Liver (tissue), 9 donors: Measurements from ENCODE around the gene DHPS. TPM values are rescaled to one million over a fixed set of nuclear protein-coding genes. Genes with fewer than 3 reads are reported as not detected.
A peak's percentile ranks its signal among the peaks of the same experiment; 100 is the strongest.

Experiments
- DNase-seq: peaks from one replicate; pipeline ENCODE4 v3.0.0-alpha.2; 2017; ENCODE audit warnings: low spot score
- H3K27ac ChIP-seq, 2 donors: one replicate each; pipeline ENCODE4 v1.7.0; 2013; ENCODE audit warnings: inconsistent platforms in 2 of 2, low read length in 2 of 2, control low read depth in 1 of 2, low read depth in 1 of 2, mild to moderate bottlenecking in 1 of 2
- H3K27me3 ChIP-seq, 4 donors: one replicate each; pipeline versions ENCODE4 v1.6.1 to v1.7.0; 2013; ENCODE audit warnings: low read length in 3 of 4, inconsistent platforms in 1 of 4, mild to moderate bottlenecking in 1 of 4, moderate library complexity in 1 of 4; ENCODE audit not compliant: control insufficient read depth in 4 of 4, insufficient read depth in 4 of 4
- H3K36me3 ChIP-seq, 4 donors: one replicate each; pipeline versions ENCODE4 v1.6.1 to v1.7.0; 2013; ENCODE audit warnings: low read length in 3 of 4, mild to moderate bottlenecking in 3 of 4, low read depth in 1 of 4, moderate library complexity in 1 of 4; ENCODE audit not compliant: control insufficient read depth in 4 of 4, insufficient read depth in 3 of 4
- H3K4me1 ChIP-seq, 4 donors: one replicate each; pipeline versions ENCODE4 v1.6.1 to v1.7.0; 2013; ENCODE audit warnings: low read length in 3 of 4, mild to moderate bottlenecking in 3 of 4, moderate library complexity in 1 of 4; ENCODE audit not compliant: control insufficient read depth in 4 of 4, insufficient read depth in 4 of 4
- H3K4me3 ChIP-seq, 3 donors: one replicate each; pipeline versions ENCODE4 v1.6.1 to v1.7.0; 2013; ENCODE audit warnings: low read length in 3 of 3, control low read depth in 1 of 3, low read depth in 1 of 3, mild to moderate bottlenecking in 1 of 3
- H3K9ac ChIP-seq, 2 donors: one replicate each; pipeline ENCODE4 v1.7.0; 2013; ENCODE audit warnings: low read length in 2 of 2, mild to moderate bottlenecking in 2 of 2, moderate library complexity in 2 of 2, control low read depth in 1 of 2, low read depth in 1 of 2
- H3K9me3 ChIP-seq, 4 donors: one replicate each; pipeline versions ENCODE4 v1.6.1 to v1.7.0; 2013; ENCODE audit warnings: low read length in 3 of 4; ENCODE audit not compliant: control insufficient read depth in 4 of 4
- ATF3 ChIP-seq: IDR thresholded peaks from 2 replicates; pipeline ENCODE4 v1.6.1; 2016; ENCODE audit warnings: antibody characterized with exemption
- CTCF ChIP-seq: fragments of 150-350 bp; IDR thresholded peaks from 2 replicates; pipeline ENCODE4 v1.5.1; 2017; ENCODE audit warnings: improper control_type of control experiment, low read depth, low read length; ENCODE audit not compliant: missing input control
- EGR1 ChIP-seq, 2 donors: IDR thresholded peaks; 2 replicates each; pipeline ENCODE4 v1.6.1; 2016 to 2018; ENCODE audit warnings: antibody characterized with exemption in 2 of 2, low read depth in 2 of 2
- FOXA1 ChIP-seq: IDR thresholded peaks from 2 replicates; pipeline ENCODE4 v1.6.1; 2016; ENCODE audit warnings: antibody characterized with exemption
- FOXA2 ChIP-seq: IDR thresholded peaks from 2 replicates; pipeline ENCODE4 v1.6.1; 2016; ENCODE audit warnings: antibody characterized with exemption
- HNF4A ChIP-seq, 2 donors: conservative IDR thresholded peaks; 2 replicates each; pipeline ENCODE4 v1.6.1; 2016; ENCODE audit warnings: antibody characterized with exemption in 2 of 2, mild to moderate bottlenecking in 2 of 2
- NR2F2 ChIP-seq: IDR thresholded peaks from 2 replicates; pipeline ENCODE4 v1.6.1; 2016; ENCODE audit warnings: antibody characterized with exemption
- REST ChIP-seq: IDR thresholded peaks from 2 replicates; pipeline ENCODE4 v1.6.1; 2016; ENCODE audit warnings: antibody characterized with exemption, mild to moderate bottlenecking
- RXRA ChIP-seq, 2 donors: IDR thresholded peaks; 2 replicates each; pipeline ENCODE4 v1.6.1; 2017 to 2018; ENCODE audit warnings: antibody characterized with exemption in 2 of 2, mild to moderate bottlenecking in 1 of 2
- SP1 ChIP-seq: IDR thresholded peaks from 2 replicates; pipeline ENCODE4 v1.6.1; 2018; ENCODE audit warnings: antibody characterized with exemption, mild to moderate bottlenecking
- TAF1 ChIP-seq: conservative IDR thresholded peaks from 2 replicates; pipeline ENCODE4 v1.6.1; 2016; ENCODE audit warnings: antibody characterized with exemption, mild to moderate bottlenecking
- YY1 ChIP-seq: IDR thresholded peaks from 2 replicates; pipeline ENCODE4 v1.6.1; 2016; ENCODE audit warnings: antibody characterized with exemption, mild to moderate bottlenecking
- ZBTB33 ChIP-seq: IDR thresholded peaks from 2 replicates; pipeline ENCODE4 v1.6.1; 2016; ENCODE audit warnings: antibody characterized with exemption
- WGBS: extraction: QIAGEN DNeasy Blood & Tissue Kit; methylation state at CpG from one replicate; pipeline ENCODE4 v1.1.7; 2013; 5-methylcytosine and 5-hydroxymethylcytosine counted together
- polyA plus RNA-seq, 2 donors: library from polyadenylated mRNA; stranded (reverse) in 1 of 2; unstranded in 1 of 2; fragments of 200-250 nt in 1 of 2; fragments of >200 nt in 1 of 2; fragmentation: Nextera tagmentation in 1 of 2; extraction: Ambion mirVana in 1 of 2; gene quantifications; one replicate each; pipeline versions ENCODE4 v1.2.1 to v1.2.3, GENCODE V29; 2013 to 2015
- total RNA-seq, 2 donors: library from RNA; depleted of rRNA; stranded (reverse); fragments of >200 nt; gene quantifications; one replicate each; pipeline ENCODE4 v1.2.3, GENCODE V29; 2014
- donor health status: healthy.
- donor health status: healthy.
- donor health status: healthy.
- donor health status: healthy.
- donor health status: healthy.

DHPS gene
- total and polyA plus RNA-seq, 4 donors: 29.1 to 53.9 (median 42.6) TPM

- TF ChIP-seq ZBTB33: no peak
- TF ChIP-seq SP1: no peak
- TF ChIP-seq TAF1: no peak
- no peak for TF ChIP-seq YY1
Measured at GRCh38 chr19:12672744-12673143, 8.9 kb downstream of the DHPS start (continued).

GRCh38 chr19:12670159-12670928 lies 11.3 kb downstream of the DHPS start:
- TF ChIP-seq CTCF (no peak), FOXA1 (no peak), HNF4A (conservative IDR thresholded peaks at IDR 0.05) (no peak), ATF3 (no peak), FOXA2 (no peak), REST (no peak), TAF1 (no peak), EGR1 (IDR thresholded peaks at IDR 0.05; ENCODE audit: low read depth in 2 of 2) (no peak), RXRA (IDR thresholded peaks at IDR 0.05) (no peak), NR2F2 (no peak)
- no peaks in the 10 kb centered on the region for H3K9me3 ChIP-seq
- peaks cover 17 to 45% (median 40%) of the 10 kb centered on the region in 4 donors for H3K4me1 ChIP-seq
- H3K27me3 ChIP-seq: no peaks in the 10 kb centered on the region
- peak overlapping the region in 1 of 2 donors; percentile 96 for H3K27ac ChIP-seq
- peak overlapping the region; percentile 74 to 99 (median 89) for H3K4me3 ChIP-seq
- WGBS: 39% methylated on average over 26 of the region's 26 CpGs
- DNase-seq: no peak
- H3K36me3 ChIP-seq: peaks cover 3 to 18% (median 7%) of the 10 kb centered on the region in 4 donors
- H3K9ac ChIP-seq: peak overlapping the region; percentile 88 to 97
